NB4 (cell line): Measurements from ENCODE around the gene DPP9.

ENCODE experiments used
- MAX ChIP-seq: IDR thresholded peaks from 2 replicates; pipeline ENCODE4 v1.6.1; 2011; ENCODE audit warnings: low read depth, low read length
- POLR2A ChIP-seq: IDR thresholded peaks from 2 replicates; pipeline ENCODE4 v1.6.1; 2011; ENCODE audit warnings: mild to moderate bottlenecking; ENCODE audit not compliant: insufficient read length; ENCODE audit errors: extremely low read depth
- TF ChIP-seq, protein P1 (sequence below): IDR thresholded peaks from one replicate; pipeline ENCODE4 v1.5.1; 2012; ENCODE audit warnings: low read depth, low read length

GRCh38 chr19:4728871-4729270 lies 5.2 kb upstream of the DPP9 start:
- TF ChIP-seq, protein P1, sequence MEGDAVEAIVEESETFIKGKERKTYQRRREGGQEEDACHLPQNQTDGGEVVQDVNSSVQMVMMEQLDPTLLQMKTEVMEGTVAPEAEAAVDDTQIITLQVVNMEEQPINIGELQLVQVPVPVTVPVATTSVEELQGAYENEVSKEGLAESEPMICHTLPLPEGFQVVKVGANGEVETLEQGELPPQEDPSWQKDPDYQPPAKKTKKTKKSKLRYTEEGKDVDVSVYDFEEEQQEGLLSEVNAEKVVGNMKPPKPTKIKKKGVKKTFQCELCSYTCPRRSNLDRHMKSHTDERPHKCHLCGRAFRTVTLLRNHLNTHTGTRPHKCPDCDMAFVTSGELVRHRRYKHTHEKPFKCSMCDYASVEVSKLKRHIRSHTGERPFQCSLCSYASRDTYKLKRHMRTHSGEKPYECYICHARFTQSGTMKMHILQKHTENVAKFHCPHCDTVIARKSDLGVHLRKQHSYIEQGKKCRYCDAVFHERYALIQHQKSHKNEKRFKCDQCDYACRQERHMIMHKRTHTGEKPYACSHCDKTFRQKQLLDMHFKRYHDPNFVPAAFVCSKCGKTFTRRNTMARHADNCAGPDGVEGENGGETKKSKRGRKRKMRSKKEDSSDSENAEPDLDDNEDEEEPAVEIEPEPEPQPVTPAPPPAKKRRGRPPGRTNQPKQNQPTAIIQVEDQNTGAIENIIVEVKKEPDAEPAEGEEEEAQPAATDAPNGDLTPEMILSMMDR: no peak
- TF ChIP-seq MAX (no peak), POLR2A (no peak)
